ENCODE results near the gene CDH20. TPM values are rescaled to one million over a fixed set of nuclear protein-coding genes. Genes with fewer than 3 reads are reported as not detected.

Gene CDH20
- total and polyA plus RNA-seq, 10 donors, result 0.04 to 0.05 TPM; not detected in 8

DNA sequence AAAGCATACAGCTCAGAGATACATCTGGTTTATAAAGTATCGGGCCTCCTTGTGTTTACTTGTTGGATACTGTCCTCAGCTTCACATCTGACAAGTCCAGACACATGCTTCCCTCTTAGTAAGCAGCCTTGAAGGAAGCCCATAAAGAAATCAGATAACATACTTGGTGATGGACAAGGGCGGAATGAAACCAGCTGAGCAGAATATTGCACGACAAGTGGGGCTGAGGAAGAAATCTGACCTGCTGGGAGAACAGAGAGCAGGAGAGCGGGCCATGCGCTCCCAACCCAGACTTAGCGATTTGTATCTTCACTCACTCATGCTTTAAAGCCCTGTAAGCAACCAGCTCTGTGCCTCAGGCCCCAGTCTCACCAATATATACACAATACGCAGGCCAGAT, 208.4 kb downstream of the CDH20 start:
- no peaks in the 10 kb centered on the region for H3K4me1 ChIP-seq
- H3K4me3 ChIP-seq, result no peak overlapping the region
- WGBS, 5 donors, result 87 to 94% (median 94%) methylated on average over 7 of the region's 7 CpGs

GRCh38 chr18:61542596-61542995, 209.4 kb downstream of the CDH20 start:
- intact Hi-C loops (cut with DNase I; ENCODE audit: low total_unique reads), result no loop called here
- Histone ChIP-seq H3K4me3 (no peak overlapping the region), H3K4me1 (no peaks in the 10 kb centered on the region), H3K9me3 (no peaks in the 10 kb centered on the region), H3K27me3 (replicated peaks in 1 of 7) (no peaks in the 10 kb centered on the region), H3K36me3 (no peaks in the 10 kb centered on the region), H3K27ac (no peak overlapping the region)
- 69 to 89% (median 76%) methylated on average over 2 of the region's 2 CpGs for WGBS, 5 donors
- no peak for TF ChIP-seq POLR2A (IDR thresholded peaks at IDR 0.05)
- no peak for TF ChIP-seq CTCF (IDR thresholded peaks at IDR 0.05 in 8 of 11, conservative IDR thresholded peaks at IDR 0.05 in 3 of 11)
- TF ChIP-seq POLR2AphosphoS5 (IDR thresholded peaks at IDR 0.05), result no peak
- DNase-seq, result no peak

More for the DNA sequence above, 208.4 kb downstream of the CDH20 start:
- no peak for DNase-seq
- intact Hi-C loops (cut with DNase I; ENCODE audit: low total_unique reads), result no loop called here
- TF ChIP-seq POLR2AphosphoS5 (IDR thresholded peaks at IDR 0.05) (no peak), CTCF (IDR thresholded peaks at IDR 0.05 in 8 of 11, conservative IDR thresholded peaks at IDR 0.05 in 3 of 11) (no peak), POLR2A (IDR thresholded peaks at IDR 0.05) (no peak)
- Histone ChIP-seq H3K27ac (no peak overlapping the region), H3K36me3 (no peaks in the 10 kb centered on the region), H3K9me3 (no peaks in the 10 kb centered on the region), H3K27me3 (replicated peaks in 1 of 7) (no peaks in the 10 kb centered on the region)

- TF ChIP-seq POLR2A (IDR thresholded peaks at IDR 0.05) (no peak), CTCF (IDR thresholded peaks at IDR 0.05 in 8 of 11, conservative IDR thresholded peaks at IDR 0.05 in 3 of 11) (no peak), POLR2AphosphoS5 (IDR thresholded peaks at IDR 0.05) (no peak)
- intact Hi-C loops (cut with DNase I; ENCODE audit: low total_unique reads), result no loop called here
- H3K4me3 ChIP-seq, result no peak overlapping the region
- 22 to 39% (median 26%) methylated on average over 1 of the region's 1 CpG for WGBS, 5 donors
- no peaks in the 10 kb centered on the region for H3K4me1 ChIP-seq
- H3K27ac ChIP-seq, result no peak overlapping the region
- H3K9me3 ChIP-seq, result no peaks in the 10 kb centered on the region
- H3K27me3 ChIP-seq (replicated peaks in 1 of 7), result no peaks in the 10 kb centered on the region
- no peak for DNase-seq
- no peaks in the 10 kb centered on the region for H3K36me3 ChIP-seq
Observed at GRCh38 chr18:61543518-61543917, 210.3 kb downstream of the CDH20 start.

DNA sequence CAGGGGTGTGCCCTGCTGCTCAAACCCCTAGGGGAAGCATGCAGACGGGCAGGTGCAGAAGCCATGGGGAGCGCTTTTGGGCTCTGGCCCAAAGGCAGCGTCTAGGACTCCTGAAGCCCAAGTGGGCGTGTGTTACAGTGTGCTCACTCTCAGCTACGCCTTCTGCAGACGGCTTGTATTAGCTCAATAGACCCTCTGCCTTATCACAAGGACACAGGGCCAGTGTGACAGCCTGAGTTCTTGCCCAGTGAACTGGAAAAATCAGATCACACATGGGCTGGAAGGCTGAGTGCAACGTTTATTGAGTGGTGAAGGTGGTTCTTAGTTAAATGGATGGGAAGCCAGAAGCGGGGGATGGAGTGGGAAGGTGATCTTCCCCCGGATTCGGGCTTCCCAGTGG, 210.9 kb downstream of the CDH20 start:
- H3K27ac ChIP-seq, result no peak overlapping the region
- H3K27me3 ChIP-seq (replicated peaks in 1 of 7), result no peaks in the 10 kb centered on the region
- H3K4me3 ChIP-seq, result no peak overlapping the region
- DNase-seq, result no peak
- H3K4me1 ChIP-seq, result no peaks in the 10 kb centered on the region
- no peaks in the 10 kb centered on the region for H3K9me3 ChIP-seq
- 83 to 92% (median 86%) methylated on average over 8 to 10 of the region's 10 CpGs for WGBS, 5 donors
- H3K36me3 ChIP-seq, result no peaks in the 10 kb centered on the region
- TF ChIP-seq POLR2AphosphoS5 (IDR thresholded peaks at IDR 0.05) (no peak), CTCF (IDR thresholded peaks at IDR 0.05 in 8 of 11, conservative IDR thresholded peaks at IDR 0.05 in 3 of 11) (no peak), POLR2A (IDR thresholded peaks at IDR 0.05) (no peak)
- intact Hi-C loops (cut with DNase I; ENCODE audit: low total_unique reads), result no loop called here
